ENCODE data around the gene STPG1. TPM values are rescaled to one million over a fixed set of nuclear protein-coding genes. Genes with fewer than 3 reads are reported as not detected.

Gene STPG1
- total and polyA plus RNA-seq, 2 donors (not counting 3 experiments of a cell fraction or from before 2014, with no cell fraction given), result 6.3 to 10.2 TPM

DNA sequence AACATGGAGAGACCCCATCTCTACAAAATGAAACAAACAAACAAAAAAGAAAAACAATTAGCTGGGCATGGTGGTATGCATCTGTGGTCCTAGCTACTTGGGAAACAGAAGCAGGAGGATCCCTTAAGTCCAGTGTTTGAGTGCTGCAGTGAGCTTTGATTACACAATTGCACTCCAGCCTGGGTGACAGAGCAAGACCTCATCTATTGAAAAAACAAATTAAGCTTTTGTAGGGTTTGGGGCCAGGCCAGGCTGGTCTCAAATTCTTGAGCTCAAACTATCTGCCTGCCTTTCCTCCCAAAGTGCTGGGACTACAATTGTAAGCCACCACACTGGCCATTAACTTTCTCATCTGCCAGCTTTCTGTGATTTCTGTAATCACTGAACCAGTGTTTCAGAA is 29.2 kb upstream of the STPG1 start:
- DNase-seq (ENCODE audit: low read depth, low spot score), result no peak

More for the DNA sequence above, 29.2 kb upstream of the STPG1 start:
- BruUV-seq (replicated peaks), result no TSS peak
- intact Hi-C loops (cut with micrococcal nuclease), result no loop called here
- TF ChIP-seq FOS (IDR thresholded peaks at IDR 0.05; ENCODE audit: borderline replicate concordance, insufficient read depth, low read length), result no peak
- no peak for TF ChIP-seq EZH2 (IDR thresholded peaks at IDR 0.05; ENCODE audit: borderline replicate concordance, low read depth, low read length, severe bottlenecking)
- TF ChIP-seq MYC (IDR thresholded peaks at IDR 0.05; ENCODE audit: low read depth, low read length), result no peak
- TF ChIP-seq, protein P1, sequence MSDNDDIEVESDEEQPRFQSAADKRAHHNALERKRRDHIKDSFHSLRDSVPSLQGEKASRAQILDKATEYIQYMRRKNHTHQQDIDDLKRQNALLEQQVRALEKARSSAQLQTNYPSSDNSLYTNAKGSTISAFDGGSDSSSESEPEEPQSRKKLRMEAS (IDR thresholded peaks at IDR 0.05; ENCODE audit: insufficient read depth, insufficient read length), result no peak
- no peak for TF ChIP-seq POLR2A (IDR thresholded peaks at IDR 0.05; ENCODE audit: low read depth, low read length)
- TF ChIP-seq, protein P2, sequence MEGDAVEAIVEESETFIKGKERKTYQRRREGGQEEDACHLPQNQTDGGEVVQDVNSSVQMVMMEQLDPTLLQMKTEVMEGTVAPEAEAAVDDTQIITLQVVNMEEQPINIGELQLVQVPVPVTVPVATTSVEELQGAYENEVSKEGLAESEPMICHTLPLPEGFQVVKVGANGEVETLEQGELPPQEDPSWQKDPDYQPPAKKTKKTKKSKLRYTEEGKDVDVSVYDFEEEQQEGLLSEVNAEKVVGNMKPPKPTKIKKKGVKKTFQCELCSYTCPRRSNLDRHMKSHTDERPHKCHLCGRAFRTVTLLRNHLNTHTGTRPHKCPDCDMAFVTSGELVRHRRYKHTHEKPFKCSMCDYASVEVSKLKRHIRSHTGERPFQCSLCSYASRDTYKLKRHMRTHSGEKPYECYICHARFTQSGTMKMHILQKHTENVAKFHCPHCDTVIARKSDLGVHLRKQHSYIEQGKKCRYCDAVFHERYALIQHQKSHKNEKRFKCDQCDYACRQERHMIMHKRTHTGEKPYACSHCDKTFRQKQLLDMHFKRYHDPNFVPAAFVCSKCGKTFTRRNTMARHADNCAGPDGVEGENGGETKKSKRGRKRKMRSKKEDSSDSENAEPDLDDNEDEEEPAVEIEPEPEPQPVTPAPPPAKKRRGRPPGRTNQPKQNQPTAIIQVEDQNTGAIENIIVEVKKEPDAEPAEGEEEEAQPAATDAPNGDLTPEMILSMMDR (IDR thresholded peaks at IDR 0.05; ENCODE audit: extremely low read depth in 1 of 2, insufficient read depth in 1 of 2, low read depth in 1 of 2, low read length in 2 of 2), result no peak
- TF ChIP-seq JUN (IDR thresholded peaks at IDR 0.05; ENCODE audit: borderline replicate concordance, insufficient read depth, insufficient read length, low read depth), result no peak
- no peak for TF ChIP-seq GATA2 (IDR thresholded peaks at IDR 0.05; ENCODE audit: insufficient read depth, insufficient read length, low read depth, low read length)
- TF ChIP-seq POLR2AphosphoS5 (IDR thresholded peaks at IDR 0.05; ENCODE audit: insufficient read depth, low read depth, low read length), result no peak
- POLR2A ChIA-PET, result no interaction called here
- H3K79me2 ChIP-seq (ENCODE audit: control insufficient read depth, insufficient read depth, low read length), result no peaks in the 10 kb centered on the region
- H3K4me3 ChIP-seq (replicated peaks in 1 of 3; ENCODE audit: insufficient read depth in 1 of 3, low read depth in 1 of 3, low read length in 3 of 3), result no peak overlapping the region
- no peaks in the 10 kb centered on the region for H3K9me3 ChIP-seq (replicated peaks; ENCODE audit: control insufficient read depth, insufficient read depth, low read length)
- no peak for FAIRE-seq
- H3K4me1 ChIP-seq (ENCODE audit: control insufficient read depth, extremely low read depth, insufficient read depth, low read length), result no peaks in the 10 kb centered on the region
- no peaks in the 10 kb centered on the region for H4K20me1 ChIP-seq (replicated peaks; ENCODE audit: control insufficient read depth, extremely low read depth, insufficient read depth, low read length)
- no peak overlapping the region for H2AFZ ChIP-seq (ENCODE audit: low read depth, low read length)
- no peaks in the 10 kb centered on the region for H3K9me1 ChIP-seq (replicated peaks; ENCODE audit: control insufficient read depth, extremely low read depth, insufficient read depth, low read length)
- no peak overlapping the region for H3K4me2 ChIP-seq (ENCODE audit: insufficient read depth, low read length)
- no peaks in the 10 kb centered on the region for H3K36me3 ChIP-seq (ENCODE audit: control insufficient read depth in 2 of 2, extremely low read depth in 1 of 2, insufficient read depth in 2 of 2, low read length in 2 of 2)
- H3K27me3 ChIP-seq (ENCODE audit: control insufficient read depth in 2 of 2, insufficient read depth in 2 of 2, low read length in 2 of 2), result no peaks in the 10 kb centered on the region
- dilution Hi-C loops (cut with MboI; ENCODE audit: extremely low pct_ligation_motif_present, low sequenced_read_pairs), result no loop called here
- H3K27ac ChIP-seq (ENCODE audit: insufficient read depth, low read depth, low read length), result no peak overlapping the region
- no peak overlapping the region for H3K9ac ChIP-seq (replicated peaks; ENCODE audit: extremely low read depth, insufficient read depth, low read length)
- CTCF ChIA-PET, result interaction anchor here (0.7 to 1.8 kb wide), 11 partner anchors 10 to 243 kb away, joined by 3 to 5 read pairs (median 3); no protein-coding TSS in a partner anchor

Measured in endothelial cell of umbilical vein (primary cell).